HG03039 (cell line): ENCODE results near the gene POU6F2.

Experiments used
- ATAC-seq: cut with Tn5 transposase; IDR thresholded peaks from one replicate; pipeline ENCODE4 v1.9.1; 2021; ENCODE audit warnings: mild to moderate bottlenecking, moderate library complexity; ENCODE audit not compliant: unreplicated experiment

POU6F2 gene

GRCh38 chr7:39248041-39248691 lies 270.5 kb downstream of the POU6F2 start:
- ATAC-seq: no peak

DNA sequence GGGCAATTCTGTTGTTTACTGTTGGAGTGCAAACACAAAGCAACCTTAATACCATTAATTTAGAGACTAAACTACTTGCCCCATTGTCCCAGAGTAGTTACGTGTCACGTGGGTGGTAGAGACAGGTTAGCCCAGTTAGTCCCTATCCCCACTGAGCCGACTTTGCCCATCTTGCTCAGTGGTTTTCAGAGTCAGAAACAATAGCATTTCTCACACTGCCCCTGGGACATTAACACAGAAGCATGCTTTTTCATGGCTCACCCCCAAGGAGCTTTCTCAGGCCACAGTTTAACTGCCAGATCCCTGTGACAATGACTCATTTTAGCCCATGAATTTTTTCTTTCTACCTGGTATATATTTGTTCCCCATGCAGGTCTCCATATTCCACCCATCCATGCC lies 271.0 kb downstream of the POU6F2 start:
- no peak for ATAC-seq

GRCh38 chr7:39249635-39250152 lies 272.0 kb downstream of the POU6F2 start:
- no peak for ATAC-seq

GRCh38 chr7:39252916-39253315 lies 275.2 kb downstream of the POU6F2 start:
- ATAC-seq: no peak

GRCh38 chr7:39259391-39260003 lies 281.8 kb downstream of the POU6F2 start:
- no peak for ATAC-seq

DNA sequence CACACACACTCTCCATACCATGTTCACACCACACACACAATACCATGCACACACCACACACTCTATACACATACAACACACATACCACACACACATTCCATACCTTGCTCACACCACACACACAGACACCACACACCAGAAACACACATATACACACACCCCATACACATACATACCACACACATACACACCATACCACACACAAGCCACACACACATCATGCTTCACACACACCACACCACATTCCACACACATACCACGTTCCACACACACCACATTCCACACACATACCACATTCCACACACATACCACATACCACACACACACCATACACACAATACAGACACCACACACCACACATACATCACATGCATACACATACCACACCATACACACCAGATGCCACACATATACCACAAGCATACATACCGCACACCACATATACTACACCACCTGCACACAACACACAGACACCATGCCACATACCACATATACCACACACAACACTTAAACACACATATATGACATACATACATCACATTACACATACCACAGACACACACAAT lies 282.7 kb downstream of the POU6F2 start:
- ATAC-seq: no peak

DNA sequence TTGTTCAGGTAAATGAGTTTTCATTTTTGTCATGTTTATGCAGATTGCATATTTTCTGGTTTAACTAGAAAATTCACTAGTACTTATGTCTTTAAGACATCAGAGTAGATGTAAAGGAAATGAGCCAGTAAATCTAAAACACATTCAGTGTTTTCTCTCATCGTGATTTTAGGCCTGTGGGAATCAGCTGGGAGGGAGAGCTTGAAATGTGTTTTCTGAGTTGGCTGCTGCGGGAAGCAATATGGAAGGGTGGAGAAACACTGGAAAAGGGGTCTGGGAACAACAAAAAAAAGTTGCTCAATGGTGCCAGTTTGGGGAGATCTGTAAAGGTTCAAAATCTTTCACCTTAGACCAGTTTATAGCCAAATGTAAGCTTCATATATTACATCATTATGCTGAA lies 284.1 kb downstream of the POU6F2 start:
- no peak for ATAC-seq

DNA sequence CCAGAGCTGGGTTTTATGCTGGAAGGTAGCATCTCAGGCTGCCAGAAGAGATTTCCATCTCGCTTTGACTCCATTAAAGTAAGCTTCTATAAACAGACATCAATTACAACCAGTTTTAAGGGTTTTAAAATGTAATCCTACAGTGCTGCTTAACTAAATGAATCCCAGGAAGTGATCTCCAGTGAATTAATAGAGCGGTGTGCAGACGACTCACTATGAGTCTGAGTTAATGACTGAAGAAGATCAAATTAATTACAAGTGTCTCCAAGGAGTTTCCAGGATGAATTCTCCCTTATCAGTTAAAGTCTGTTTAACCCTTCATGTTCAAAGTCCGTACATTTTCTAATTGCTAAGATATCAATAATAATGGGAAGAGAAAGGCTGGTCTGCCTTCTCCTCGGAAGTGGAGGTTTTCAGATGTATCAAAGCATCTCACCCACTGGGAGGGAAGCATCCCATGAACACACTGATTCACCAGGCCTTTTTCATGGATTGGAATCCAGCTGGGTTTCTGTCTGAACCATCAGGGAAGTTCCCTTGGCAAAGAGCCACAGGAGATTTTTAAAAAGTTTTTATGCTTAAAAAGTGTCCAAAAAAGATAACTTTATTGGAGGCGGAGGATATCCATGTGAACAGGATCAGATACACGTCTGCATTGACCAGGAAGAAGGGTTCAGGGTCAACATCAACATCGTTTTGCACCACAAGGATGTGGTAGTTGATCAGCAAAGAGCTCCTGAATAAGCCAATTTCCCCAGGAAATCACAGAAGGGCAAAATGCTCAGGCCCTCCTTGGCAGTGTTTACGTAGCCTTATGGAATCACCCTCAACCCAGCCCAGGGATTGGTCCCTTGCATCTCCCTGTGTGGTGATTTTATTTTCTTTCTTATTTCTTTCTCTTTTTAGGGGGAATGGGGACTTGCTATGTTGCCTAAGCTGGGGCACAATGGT lies 288.2 kb downstream of the POU6F2 start:
- no peak for ATAC-seq

DNA sequence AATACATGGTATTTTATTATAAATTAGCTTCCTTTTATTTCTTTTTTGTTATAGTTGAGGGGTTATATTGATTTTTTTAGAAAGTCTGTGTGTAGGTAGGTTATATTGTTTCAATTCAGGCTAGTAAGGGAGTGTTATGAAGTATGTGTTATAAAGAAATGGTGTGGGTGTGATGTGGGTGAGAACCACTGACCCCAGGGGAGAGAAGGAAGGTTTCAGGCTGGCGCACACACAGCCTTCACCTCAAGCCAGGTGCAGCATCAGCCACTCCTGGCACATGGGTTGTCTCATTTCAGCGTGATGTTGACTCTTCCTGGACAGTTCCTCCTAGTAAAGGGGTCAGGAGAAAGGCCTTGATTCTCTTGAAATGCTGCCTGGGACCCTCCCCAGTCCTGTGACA lies 291.3 kb downstream of the POU6F2 start:
- no peak for ATAC-seq

- ATAC-seq: no peak
These were observed 292.3 kb downstream of the POU6F2 start for GRCh38 chr7:39270018-39270417.

DNA sequence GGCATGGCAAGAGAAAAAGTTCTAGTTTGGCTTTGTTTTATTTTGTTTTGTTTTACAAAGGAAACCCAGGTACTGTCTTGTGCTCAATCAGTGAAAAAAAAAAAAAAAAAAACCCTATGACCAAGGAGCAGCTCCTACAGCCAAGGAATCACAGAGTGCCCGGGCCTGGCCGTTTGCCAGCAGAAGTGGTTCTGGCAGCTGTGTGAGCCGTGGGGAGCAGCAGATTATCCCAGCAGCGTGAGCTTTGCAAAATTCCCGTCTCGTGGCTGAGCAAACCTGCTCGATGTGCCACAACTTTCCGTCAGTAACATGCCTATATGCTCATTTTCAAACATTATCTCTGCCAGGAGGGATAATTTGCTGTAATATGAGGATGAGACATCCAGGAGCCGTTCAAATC lies 293.7 kb downstream of the POU6F2 start:
- no peak for ATAC-seq

- ATAC-seq: no peak
These were observed 294.4 kb downstream of the POU6F2 start for GRCh38 chr7:39272111-39272510.

GRCh38 chr7:39272691-39273090 lies 295.0 kb downstream of the POU6F2 start:
- no peak for ATAC-seq

- no peak for ATAC-seq
These were observed 302.6 kb downstream of the POU6F2 start for GRCh38 chr7:39280337-39280736.

DNA sequence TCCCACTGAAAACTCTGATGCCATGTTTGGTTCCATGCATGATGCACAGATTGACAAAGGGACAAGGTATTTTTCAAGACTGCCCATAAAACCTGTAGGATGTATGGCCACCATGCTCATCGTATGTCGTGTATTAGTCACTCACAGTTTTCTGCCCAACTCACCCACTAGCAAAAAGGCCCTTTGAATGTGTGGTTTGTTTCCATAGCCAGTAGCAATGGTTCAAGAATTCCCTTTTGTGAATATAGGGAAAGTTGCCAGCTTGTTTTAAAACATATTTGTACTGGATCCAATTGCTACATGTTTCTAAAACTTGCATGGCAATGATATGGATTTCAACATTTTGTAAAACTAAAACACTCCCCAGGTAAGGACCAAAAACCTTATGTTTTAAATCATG lies 307.5 kb downstream of the POU6F2 start:
- no peak for ATAC-seq

- ATAC-seq: no peak
These were observed 310.6 kb downstream of the POU6F2 start for GRCh38 chr7:39288303-39288702.

- ATAC-seq: no peak
These were observed 314.1 kb downstream of the POU6F2 start for GRCh38 chr7:39291628-39292410.

DNA sequence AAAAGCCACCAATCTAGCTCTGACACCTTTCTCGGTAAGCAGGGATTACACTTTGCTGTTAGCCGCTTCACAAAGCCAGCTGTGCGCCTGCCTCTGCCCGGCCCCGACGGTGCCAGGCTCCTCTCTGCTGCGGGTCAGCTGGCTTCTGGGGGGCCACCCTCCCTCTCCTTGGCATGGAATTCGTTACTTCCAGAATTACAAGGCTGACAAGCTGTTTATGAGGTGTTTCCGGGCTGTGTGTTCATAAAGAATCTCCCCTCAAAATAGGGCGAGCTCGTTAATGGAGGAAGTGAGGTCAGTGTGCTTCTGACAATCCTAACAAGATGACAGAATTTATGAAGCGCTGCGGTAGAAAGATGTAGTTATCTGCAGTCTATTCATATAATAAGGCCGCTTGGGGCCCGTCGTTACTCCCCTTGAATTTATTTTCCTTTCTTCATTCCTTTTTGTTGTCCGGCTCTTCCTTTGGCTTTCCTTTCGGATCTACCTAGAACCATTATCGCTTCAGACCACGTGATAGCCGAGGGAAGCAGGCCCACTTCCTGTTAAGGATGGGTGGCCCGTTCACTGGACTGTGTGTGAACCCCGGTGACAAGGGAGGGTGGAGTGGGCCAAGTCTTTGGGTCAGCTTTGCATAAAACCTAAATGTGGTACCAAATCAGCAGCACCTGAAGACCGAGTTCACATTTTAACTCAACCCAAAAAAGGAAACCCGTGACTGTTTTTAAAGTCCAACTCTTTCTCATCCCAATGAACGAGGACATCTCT lies 315.5 kb downstream of the POU6F2 start:
- no peak for ATAC-seq

DNA sequence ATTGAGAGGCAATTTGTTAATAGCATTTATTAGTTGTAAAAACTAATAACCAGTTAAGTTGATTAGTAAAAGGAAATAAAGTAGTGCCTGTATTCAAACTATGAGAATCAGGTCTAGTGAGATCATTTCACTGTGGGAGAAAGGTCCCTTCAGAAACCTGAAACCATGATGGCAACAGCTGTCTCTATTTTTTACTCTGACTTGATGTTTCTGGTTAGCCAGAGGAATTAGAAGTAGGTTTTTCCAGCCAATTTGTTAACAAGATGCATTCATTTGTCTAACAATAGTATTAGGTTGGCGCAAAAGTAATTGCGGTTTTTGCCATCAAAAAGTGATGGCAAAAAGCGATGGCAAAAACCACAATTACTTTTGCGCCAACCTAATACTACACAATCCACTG lies 316.3 kb downstream of the POU6F2 start:
- ATAC-seq: no peak

DNA sequence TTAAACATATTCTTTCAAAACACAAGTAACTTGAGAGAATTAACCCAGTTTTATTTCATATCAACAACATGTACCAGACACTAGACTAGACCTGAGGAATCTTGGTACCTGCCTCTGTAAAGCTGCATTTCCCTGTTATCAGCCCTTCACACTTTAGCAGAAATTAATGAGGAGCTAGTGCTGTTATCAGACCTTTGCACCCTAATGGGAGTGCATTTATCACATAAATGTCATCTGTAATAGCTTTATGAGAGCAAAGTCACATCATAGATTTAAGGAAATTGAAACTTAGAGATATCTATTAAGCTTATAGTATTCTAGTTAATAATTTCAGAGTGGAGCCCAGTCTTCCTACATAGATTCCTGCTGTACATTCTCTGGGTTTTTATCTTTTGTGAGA lies 318.1 kb downstream of the POU6F2 start:
- no peak for ATAC-seq
